ENCODE data around the gene RFX4.
"Not testable (repeated sequence)": the region's sequence is repeated elsewhere in the genome, so short reads cannot be mapped to it uniquely, and the experiment has no call there.

Gene RFX4

DNA sequence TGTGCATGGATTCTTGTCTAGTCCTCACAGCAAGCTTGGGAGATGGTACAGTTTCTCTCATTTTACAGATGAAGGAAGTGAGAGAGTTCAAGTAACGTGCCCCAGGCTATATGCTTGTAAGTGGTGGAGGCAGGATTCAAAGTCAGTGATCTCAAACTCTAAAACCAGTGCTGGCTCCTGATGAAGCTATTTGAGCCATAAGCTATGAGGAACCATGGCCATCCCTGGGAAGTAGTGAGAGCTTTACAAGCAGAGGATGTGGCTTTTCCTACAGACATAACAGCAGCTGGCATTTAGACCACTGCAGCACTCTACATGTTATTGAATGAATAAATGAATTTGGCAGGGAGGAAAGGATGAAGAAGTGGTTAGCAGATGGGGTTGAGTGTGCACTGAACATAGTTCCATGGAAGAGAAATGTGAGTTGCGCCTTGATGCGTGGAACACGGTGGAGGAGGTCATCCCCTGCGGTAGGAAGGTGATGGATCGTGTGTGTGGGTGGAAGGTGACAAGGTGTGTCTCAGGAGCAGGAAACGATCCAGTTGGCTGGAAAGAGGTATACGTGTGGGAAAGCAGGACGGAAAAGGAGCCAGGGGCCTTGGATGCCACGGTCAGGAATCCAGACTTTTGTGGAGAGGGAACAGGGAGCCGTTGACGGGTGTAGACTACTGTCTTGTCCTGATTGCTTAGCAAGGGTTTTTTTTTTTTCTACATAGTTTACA, 65.2 kb downstream of the RFX4 start:
- no peak for DNase-seq (ENCODE audit: low read depth)

DNA sequence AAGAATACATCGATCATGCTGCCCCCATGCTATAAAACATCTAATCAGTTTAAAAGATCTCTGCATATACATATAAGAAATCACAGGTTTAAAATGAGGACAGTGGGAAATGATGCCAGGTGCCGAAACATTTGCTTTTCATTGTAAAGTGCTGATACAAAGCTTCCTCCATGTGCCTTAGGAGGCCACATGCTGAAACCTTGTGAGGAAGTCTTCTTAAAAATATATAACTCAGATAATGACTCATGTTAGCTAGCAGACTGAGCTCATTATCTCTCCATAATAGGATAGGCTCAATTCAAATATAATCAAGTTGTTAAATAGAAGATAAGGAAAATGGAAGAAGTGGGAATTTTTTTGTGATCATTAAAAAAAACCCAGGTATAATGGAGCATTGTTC, 65.9 kb downstream of the RFX4 start:
- no peak for DNase-seq (ENCODE audit: low read depth)

DNA sequence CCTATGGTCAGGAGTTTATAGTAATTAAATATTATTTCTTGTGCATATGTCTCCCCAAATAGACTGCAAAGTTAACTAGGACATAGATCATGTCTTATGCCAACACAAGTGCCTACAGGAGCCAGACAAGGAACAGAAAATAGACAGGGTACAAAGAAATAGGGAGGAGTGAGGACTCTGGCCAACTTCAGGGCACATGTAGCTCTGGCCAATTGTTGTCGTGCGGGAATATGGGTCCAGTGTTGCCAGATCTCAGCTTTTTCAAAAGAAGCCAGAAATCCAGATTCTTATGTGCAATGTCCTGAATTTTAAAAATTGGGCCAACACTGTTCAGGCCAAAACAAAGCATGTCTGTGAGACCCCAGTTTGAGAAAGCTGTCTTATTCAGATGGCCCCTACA, 68.7 kb downstream of the RFX4 start:
- DNase-seq (ENCODE audit: low read depth): no peak

DNA sequence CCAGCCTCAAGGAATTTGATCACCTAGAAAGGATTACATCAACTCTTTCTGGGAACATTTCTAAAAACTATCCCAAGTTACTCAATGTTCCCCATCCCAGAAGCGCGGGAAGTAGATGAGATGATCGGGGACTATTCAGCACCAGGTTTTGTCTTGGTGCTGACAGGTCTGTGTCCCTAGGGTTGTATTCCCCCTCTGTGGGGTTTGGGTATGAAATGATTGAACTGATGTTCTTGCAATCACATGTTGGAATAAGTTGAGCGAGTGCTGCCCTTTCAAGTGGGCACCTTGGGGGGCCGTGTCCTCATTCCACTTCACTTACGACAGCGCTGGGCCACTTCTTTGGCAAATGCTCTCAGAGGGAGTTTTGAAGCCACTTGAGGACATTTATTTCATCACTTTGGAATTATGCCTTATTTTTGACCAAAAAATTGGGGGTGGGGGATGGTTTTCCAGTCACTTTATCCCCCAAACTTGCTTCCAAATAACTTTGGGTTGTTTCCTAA, 69.8 kb downstream of the RFX4 start:
- DNase-seq (ENCODE audit: low read depth): no peak

DNA sequence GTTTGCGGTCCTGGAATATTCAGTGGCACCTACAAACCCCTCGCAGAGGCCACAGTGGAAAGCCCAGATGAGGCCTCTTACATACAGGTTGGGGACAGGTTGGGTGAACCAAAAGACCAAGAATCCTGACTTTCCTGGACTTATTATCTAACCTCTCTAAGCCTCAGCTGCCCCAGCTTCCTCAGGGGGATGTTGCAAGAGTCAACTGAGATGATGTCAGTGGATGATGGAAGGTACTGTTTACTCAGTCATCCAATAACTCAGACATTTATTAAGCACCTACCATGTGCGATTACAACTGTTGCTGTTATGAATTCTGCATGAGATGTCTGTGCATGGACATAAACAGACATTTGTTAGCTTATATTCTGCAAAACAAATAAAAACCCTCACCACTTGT, 72.8 kb downstream of the RFX4 start:
- no peak for DNase-seq (ENCODE audit: low read depth)

DNA sequence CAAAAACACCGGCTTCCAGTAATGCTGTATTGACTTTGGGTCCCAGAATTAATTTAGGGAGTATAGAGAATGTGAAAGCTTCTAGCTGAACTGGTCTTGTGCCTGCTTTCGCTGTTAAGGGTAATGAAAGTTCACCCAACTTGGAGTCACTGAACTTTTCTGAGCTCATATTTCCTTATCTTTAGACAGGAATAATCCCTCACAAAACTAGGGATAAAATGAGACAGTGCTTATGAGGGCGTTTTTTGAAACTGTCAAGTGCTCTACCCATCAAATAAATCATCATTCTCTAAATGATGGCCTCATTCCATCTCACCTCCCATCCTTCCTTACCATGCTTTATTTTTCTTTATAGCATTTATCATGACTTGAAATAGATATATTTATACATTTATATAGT, 74.7 kb downstream of the RFX4 start:
- no peak for DNase-seq (ENCODE audit: low read depth)

DNA sequence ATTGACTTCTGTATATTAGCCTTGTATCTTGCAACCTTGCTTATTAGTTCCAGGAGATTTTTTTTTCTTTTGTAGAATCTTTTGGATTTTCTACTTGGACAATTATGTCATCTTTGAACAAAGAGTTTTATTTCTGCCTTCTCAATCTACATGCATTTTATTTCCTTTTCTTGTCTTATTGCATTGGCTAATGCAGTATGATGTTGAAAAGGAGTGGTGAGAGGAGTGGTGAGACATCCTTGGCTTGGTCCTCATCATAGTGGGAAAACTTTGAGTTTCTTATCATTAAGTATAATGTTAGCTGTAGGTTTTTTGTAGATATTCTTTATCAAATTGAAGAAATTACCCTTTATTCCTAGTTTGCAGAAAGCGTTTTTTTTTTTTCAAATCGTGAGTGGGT, 80.6 kb downstream of the RFX4 start:
- no peak for DNase-seq (ENCODE audit: low read depth)

DNA sequence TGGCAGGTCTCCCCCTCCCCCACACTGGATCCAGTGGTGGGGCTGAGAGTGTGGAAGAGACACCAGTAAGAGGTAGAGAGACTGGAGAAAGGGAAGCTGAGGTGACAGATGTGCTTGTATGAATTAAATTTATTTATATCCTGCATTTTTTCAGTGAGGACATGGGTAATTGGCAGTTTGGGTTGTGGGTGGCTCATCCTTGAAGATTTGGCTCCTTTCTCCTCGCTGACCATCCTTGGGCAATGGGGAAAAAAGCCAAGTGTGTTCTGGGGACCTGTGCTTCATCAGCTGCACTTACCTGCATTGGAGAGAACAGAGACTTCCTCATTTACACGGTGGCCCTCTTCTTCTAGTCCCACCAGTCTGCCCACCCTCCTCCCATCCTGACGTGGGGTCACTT, 86.4 kb downstream of the RFX4 start:
- no peak for DNase-seq (ENCODE audit: low read depth)

DNA sequence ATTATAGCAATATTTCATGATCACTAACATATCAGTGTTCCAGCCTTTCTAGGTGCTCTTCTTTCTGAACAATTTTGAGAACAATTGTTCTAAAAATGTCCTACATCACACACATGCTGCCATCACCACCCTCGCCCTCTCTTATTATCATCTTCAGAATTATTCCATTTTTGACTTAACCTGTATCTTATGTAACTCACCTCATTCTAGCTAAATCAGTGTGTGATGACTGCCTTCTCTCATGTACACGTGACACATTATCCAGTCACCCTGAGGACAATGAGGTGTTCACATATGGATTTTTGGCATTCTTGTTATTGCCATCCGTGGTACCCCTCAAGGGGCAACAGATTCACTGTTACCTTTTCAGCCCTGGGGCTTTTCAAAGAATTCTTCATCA, 87.3 kb downstream of the RFX4 start:
- no peak for DNase-seq (ENCODE audit: low read depth)

DNA sequence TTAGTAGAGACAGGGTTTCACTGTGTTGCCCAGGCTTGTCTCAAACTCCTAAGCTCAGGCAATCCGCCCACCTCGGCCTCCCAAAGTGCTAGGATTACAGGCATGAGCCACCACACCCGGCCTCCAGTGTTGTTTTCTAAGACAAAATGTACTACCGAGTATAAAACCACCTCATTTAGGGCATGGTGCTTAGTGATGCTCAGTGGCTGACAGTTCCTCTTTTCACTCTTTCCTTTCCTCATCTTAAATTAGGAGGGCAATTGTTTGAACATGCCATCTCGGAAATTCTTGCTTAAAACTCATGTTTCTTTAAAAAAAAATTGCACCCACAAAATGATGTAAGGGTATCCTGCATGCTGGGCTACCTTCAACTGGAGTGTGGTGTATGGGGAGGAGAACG, 89.0 kb downstream of the RFX4 start:
- DNase-seq (ENCODE audit: low read depth): no peak

DNA sequence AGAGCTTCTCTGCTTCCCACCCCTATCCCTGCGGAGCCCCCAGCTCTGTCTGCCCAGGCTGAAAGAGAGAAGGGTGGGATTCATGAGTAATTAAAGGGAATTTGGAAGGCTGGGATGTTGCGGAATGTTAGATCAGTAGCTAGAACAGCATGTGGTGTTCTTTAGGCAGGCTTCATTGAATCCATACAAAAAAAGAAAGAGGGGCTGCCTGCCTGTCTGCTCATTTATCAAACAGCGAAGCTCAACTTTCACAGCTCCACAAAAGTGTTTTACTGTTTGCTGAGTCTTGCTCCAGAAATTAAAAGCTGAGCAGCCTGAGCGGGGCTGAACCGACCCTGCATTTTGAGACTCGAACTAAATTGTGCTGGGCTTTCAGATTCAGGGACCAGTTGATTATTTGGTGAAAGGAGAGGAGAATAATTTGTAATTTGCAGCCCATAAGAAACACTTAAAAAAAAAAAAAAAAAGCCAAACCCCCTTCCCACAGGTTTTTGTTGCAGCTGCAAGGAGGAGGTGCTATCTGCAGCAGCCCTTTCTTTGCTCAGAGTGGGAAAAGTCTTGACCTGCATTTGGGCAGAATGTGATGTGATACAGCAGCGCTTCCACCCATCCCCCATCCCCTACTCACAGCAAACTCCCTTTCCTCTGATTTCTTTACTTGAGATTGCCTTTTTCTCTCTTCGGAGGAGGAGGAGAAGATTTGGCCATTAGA, 89.7 kb downstream of the RFX4 start:
- no peak for DNase-seq (ENCODE audit: low read depth)

DNA sequence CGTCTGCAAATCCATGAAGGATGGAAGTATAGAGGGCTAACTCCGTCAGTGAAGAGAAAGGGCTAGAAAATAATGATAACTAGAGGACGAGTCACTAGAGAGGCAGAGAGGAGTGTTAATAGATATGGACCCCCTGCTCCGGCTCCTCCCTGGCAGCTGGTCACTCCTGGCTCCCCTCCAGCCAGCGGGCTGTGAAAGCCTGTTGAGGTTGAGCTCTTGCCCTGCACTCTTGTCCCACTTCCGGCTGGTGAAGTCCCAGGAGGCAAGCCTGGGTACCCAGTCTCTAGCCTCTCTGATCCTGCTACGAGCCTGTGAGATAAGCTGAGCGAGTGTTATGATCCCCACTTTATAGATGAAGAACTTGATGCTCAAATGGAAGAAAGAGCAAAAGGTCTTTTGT, 90.3 kb downstream of the RFX4 start:
- no peak for DNase-seq (ENCODE audit: low read depth)

DNA sequence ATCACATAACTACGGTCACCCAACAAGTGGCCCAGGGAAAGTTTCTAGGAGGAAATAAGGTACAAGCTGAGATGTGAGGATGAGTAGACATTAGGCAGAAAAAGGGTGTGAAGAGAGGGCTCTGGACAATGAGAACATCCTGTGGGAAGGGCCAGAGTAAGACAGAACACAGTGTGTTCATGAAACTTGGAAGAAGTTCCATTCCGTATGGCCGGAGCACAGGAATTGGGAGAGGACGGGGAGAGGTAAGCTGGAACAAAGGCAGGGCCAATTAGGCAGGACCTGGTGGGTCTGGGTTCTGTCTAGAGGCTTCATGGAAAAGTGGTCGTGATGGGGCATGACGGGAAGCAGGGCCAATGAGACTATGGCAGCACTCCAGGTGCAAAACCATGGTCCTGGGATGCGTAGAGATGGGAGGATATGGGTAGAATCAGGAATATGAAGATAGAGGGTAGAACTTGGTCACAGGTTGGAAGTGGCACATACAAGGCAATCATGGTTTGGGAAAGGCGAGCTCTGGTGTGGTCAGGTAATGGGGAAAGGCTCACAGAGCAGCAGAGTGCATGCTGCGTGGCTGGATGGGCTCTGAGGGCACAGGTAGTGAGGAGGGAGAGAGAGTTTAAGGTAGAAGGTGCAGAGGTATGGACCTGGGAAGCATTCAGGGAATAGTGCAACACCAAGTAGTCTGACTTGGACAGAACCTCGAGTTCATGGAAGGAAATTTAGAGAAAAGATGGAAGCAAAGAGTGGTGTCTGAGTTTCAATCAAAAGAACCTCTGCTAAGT, 93.0 kb downstream of the RFX4 start:
- DNase-seq (ENCODE audit: low read depth): no peak

DNA sequence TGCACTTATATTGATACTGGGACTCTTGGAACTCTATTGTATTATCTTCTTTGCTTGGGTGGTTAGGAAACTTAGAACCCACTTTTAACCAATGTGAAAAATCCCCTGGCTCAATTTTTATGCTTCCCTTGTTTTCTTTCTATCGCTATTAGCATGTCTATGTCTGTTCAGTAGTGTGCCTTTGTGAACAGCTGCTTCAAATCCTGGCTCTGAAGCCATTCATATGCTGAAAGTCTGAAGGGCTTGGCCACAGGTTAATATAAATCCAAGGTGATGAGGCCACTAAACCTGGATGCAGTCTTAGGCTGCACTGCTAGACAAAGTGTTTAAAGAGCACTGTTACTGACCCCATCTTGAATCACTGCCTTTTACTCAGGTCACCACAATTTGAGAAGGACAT, 96.8 kb downstream of the RFX4 start:
- no peak for DNase-seq (ENCODE audit: low read depth)

DNA sequence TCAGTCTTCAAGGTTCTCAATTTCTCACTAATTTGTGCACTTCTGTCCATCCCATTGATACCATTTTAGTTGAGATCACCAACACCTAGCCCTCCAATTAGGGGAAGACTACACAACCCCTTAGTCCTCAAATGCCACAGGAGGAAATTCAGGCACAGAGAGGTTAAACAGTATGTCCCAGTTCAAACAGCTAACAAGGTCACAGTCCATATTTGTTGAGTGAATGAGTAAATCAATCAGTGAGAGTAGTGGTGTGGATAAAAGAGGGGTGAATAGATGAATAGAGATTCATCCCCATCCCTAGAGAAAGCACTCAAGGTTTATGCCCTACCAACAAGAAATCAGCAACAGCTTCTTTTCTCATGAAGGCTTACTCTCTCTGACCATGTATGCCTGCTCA, 97.5 kb downstream of the RFX4 start:
- no peak for DNase-seq (ENCODE audit: low read depth)

DNA sequence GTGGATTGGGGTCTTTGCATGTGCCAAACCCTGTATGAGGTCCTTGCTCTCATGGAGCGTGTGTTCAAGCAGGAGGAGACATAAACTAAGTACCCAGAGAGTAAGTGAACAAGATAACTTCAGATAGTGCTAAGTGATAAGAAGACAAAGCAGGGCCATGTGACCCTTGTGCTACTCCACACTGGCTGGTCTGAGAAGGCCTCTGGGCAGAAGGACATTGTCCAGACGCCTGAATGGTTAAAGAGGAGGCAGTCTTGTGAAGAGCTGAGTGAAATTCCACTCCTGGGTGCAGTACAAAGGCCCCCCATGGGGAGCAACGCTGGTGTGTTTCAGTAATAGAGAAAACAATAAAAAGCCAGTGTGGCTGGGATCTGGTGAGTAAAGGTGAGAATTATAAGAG, 98.4 kb downstream of the RFX4 start:
- DNase-seq (ENCODE audit: low read depth): no peak

DNA sequence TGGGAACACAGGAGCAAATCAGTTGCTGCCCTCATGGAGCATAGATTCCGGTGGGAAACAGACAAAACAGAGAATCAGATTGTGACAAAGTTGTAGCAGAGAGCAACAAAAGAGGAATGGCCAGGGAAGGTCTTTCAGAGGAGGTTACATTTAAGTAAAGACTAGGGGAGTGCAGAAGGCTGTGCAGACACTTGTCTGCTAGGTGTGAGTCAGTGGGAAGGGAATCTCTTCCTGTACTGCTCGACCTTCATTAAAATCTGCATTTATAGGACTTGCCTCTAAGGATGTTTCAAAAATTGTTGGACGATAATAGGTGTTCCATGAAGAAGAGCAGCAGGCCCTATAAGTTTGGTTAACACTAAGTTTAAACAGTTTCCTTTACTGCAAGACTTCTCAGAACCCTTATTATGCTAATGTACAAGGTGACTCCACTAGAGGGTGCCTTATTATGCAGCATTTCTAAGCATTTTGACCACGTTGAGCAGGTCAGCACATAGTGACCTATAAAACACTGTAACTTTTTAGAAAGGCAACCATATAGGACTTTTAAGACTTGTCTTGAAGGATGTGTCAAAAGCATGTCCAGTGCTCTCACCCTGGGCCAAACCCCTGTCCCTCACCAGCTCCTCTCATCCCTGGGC, 99.9 kb downstream of the RFX4 start:
- no peak for DNase-seq (ENCODE audit: low read depth)

DNA sequence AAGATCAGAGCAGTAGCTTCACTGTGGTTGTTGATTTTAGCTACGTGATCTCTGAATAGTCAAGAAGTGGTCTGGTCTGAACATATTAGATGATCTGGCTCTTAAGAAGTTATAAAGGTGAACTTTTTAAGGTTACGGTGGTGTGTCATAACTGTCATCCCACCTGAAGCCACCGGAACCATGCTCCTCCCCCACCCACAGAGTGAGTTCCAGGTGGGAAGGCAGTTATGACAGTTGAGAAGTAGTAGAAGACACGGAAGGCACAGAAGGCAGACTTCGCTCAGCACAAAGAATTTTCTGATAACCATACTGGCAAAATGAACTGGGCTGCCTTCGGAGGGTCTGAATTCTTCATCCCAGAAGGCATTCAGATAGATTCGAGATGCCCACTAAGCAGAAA, 101.7 kb downstream of the RFX4 start:
- no peak for DNase-seq (ENCODE audit: low read depth)

DNA sequence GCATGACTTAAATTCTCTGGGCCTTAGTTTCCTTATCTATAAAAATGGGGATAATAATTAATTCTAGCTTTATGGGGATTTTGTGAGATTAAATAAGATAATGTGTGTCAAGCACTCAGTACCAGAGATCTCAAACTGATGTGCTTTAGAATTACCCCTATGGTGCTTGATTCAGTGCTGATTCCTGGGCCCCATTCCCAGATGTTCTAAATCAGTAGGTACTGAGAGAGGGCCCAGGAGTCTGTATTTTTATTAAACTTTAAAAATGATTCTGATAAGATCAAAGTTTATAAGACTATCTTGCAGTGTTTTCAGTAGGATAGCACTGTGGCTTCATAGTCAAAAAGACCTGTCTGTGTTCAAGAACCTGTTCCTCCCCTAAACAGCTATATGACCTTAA, 102.6 kb downstream of the RFX4 start:
- DNase-seq (ENCODE audit: low read depth): no peak

DNA sequence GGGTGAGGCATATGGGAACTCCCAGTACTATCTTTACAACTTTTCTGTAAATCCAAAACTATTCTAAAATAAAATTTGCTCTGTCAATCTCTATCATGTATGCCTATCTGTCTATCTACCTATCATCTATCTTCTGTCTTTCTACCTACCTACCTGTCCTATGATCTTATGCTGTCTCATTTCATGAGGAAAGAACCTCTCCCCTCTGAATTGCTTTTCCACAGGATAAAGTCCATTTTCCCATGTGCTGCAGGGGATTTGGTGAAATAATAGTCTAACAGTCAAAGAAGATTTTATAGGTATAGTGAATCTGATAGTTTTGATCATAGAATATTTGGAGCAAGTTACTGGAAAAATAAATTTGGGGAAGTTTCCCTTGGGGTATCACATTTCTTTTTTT, 104.9 kb downstream of the RFX4 start:
- DNase-seq (ENCODE audit: low read depth): no peak

DNA sequence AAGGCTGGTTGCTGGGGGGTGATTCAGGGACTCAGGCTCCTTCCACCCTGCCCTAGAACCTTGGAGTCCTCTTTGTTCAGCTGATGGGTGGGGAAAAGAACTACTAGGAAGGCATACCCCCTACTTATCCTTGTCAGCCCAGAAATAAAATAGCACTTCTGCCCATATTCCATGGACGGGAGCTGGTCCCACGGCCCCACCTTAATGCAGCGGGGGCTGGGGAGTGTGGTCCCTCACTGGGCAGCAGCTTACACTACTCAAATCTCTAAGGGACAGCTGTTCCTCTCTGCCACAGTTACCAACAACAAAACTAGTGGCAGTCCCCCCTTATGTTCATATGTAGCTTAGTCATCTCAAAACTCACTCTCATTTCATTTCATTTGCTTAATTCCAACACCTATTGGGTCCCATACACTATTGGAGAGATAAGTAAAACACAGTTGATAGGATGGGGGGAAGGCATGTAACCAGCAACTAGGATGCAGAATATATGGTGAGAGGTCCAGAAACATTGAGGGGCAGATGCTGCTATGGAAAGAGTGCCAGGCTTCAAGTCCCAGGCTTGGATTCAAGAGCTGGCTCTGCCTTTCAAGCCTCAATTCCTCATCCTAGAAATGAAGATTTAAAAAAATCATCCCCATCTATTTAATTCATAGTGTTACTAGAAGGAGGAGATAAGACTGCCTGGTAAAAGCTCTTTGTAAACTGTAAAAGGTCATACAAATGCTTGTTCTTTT, 107.9 kb downstream of the RFX4 start:
- DNase-seq (ENCODE audit: low read depth): no peak

DNA sequence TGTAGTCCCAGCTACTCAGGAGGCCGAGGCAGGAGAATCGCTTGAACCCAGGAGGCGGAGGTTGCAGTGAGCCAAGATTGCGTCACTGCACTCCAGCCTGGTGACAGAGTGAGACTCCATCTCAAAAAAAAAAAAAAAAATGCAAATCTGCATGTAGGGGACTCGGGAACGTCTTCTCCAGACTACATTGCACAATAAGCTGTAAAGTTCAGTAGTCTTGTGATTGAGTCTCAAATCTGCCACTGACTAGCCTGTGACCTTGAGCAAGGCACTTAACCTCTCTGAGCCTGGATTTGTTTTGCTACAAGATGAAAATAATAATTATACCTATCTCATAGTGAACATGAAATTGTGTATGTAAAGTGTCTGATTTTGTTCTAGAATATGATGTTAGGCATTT, 109.2 kb downstream of the RFX4 start:
- DNase-seq (ENCODE audit: low read depth): not testable (repeated sequence)
